ENCODE results near the gene DHCR24. TPM values are rescaled to one million over a fixed set of nuclear protein-coding genes. Genes with fewer than 3 reads are reported as not detected.
"Not testable (repeated sequence)": the region's sequence is repeated elsewhere in the genome, so short reads cannot be mapped to it uniquely, and the experiment has no call there.

The DHCR24 gene
- total and polyA plus RNA-seq, 2 donors (not counting 1 experiment from before 2014, with no cell fraction given) = 5.2 to 13.3 TPM

DNA sequence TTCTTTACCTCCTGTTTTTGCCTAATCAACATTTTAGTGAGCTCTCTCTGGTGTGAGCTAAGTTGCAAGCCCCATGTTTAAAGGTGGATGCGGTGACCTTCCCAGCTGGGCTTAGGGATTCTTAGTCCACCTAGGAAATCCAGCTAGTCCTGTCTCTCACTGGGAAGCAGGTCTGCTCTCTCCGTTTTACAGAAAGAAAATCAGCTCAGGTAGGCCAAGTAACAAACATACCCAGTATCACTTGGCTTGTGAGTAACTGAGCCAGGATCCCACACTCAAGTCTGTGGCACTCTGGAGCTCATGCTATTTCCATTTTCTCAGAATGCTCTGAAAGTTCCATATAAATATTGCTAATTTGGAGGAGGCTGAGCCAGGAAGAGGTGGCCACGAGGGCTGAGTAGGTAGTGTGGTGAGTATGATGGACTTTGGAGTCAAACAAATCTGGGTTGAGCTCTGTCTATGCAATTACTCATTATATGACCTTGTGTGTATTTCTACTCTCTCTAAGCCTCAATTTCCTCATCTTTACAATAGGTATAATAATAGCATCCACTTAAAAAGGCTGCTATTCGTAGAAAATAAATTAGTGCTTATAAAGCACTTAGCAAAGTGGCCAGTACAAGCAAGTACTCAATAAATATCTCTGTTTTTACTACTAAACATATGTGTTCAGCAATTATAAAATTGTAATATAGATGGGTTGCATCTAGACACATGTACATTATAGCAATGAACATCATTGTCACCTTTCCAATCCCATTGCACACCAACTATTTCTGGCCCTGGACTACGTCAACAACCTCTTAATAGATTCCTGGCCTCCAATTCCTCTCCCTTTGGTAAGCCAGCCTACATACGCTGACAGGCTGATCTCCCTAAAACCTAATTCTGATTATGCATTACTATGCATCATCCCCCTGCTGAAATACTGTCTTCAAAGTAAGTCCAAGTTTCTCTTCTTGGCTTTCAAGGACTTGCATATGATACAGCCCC lies 32.7 kb upstream of the DHCR24 start:
- no peak overlapping the region for H3K27ac ChIP-seq (ENCODE audit: low read length in 2 of 2)
- H3K4me1 Mint-ChIP-seq = no peaks in the 10 kb centered on the region
- TF ChIP-seq, protein P1, sequence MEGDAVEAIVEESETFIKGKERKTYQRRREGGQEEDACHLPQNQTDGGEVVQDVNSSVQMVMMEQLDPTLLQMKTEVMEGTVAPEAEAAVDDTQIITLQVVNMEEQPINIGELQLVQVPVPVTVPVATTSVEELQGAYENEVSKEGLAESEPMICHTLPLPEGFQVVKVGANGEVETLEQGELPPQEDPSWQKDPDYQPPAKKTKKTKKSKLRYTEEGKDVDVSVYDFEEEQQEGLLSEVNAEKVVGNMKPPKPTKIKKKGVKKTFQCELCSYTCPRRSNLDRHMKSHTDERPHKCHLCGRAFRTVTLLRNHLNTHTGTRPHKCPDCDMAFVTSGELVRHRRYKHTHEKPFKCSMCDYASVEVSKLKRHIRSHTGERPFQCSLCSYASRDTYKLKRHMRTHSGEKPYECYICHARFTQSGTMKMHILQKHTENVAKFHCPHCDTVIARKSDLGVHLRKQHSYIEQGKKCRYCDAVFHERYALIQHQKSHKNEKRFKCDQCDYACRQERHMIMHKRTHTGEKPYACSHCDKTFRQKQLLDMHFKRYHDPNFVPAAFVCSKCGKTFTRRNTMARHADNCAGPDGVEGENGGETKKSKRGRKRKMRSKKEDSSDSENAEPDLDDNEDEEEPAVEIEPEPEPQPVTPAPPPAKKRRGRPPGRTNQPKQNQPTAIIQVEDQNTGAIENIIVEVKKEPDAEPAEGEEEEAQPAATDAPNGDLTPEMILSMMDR (IDR thresholded peaks at IDR 0.05) = no peak
- no peak for TF ChIP-seq EZH2 (IDR thresholded peaks at IDR 0.05; ENCODE audit: borderline replicate concordance, insufficient read depth, low read depth, low read length, poor library complexity, severe bottlenecking)
- peaks cover 0 to 3% (median 0%) of the 10 kb centered on the region in 4 experiments for H3K27me3 ChIP-seq (replicated peaks in 1 of 4; ENCODE audit: control extremely low read depth in 1 of 4, control insufficient read depth in 3 of 4, insufficient read depth in 4 of 4, low read length in 3 of 4)
- H3K9me3 Mint-ChIP-seq (ENCODE audit: insufficient read depth) = no peaks in the 10 kb centered on the region
- ATAC-seq (ENCODE audit: low read depth) (no peak), DNase-seq (no peak)
- intact Hi-C loops (cut with micrococcal nuclease) = no loop called here
- no peak overlapping the region for H3K27ac Mint-ChIP-seq
- H3K79me2 ChIP-seq (ENCODE audit: control insufficient read depth, insufficient read depth, low read length) = no peaks in the 10 kb centered on the region
- H3K4me3 ChIP-seq (ENCODE audit: control extremely low read depth in 1 of 5, extremely low read depth in 1 of 5, insufficient read depth in 1 of 5, low read depth in 2 of 5, low read length in 4 of 5) = no peak overlapping the region
- 86% methylated on average over 4 of the region's 6 CpGs for WGBS (ENCODE audit: insufficient coverage)
- H3K4me2 ChIP-seq (replicated peaks; ENCODE audit: low read depth, low read length, poor library complexity, severe bottlenecking) = no peak overlapping the region
- H4K20me1 ChIP-seq (ENCODE audit: control insufficient read depth, insufficient read depth, low read length, poor library complexity, severe bottlenecking) = no peaks in the 10 kb centered on the region
- H3K27me3 Mint-ChIP-seq = peaks cover 21% of the 10 kb centered on the region
- no peak overlapping the region for H3K4me3 Mint-ChIP-seq
- no peak overlapping the region for H3K9ac ChIP-seq (ENCODE audit: low read length)
- POLR2A ChIA-PET = no interaction called here
- no peaks in the 10 kb centered on the region for H3K9me3 ChIP-seq (ENCODE audit: control extremely low read depth in 1 of 3, control insufficient read depth in 2 of 3, insufficient read depth in 1 of 3, low read length in 2 of 3)
- CTCF ChIA-PET = no interaction called here
- H3K4me1 ChIP-seq (ENCODE audit: control insufficient read depth in 2 of 2, insufficient read depth in 2 of 2, low read length in 2 of 2) = no peaks in the 10 kb centered on the region
- H3K36me3 ChIP-seq (replicated peaks in 1 of 2; ENCODE audit: control extremely low read depth in 1 of 2, control insufficient read depth in 1 of 2, extremely low read depth in 1 of 2, insufficient read depth in 2 of 2, low read length in 1 of 2) = no peaks in the 10 kb centered on the region
- H2AFZ ChIP-seq (ENCODE audit: insufficient read depth, low read depth, low read length, poor library complexity, severe bottlenecking) = no peak overlapping the region

DNA sequence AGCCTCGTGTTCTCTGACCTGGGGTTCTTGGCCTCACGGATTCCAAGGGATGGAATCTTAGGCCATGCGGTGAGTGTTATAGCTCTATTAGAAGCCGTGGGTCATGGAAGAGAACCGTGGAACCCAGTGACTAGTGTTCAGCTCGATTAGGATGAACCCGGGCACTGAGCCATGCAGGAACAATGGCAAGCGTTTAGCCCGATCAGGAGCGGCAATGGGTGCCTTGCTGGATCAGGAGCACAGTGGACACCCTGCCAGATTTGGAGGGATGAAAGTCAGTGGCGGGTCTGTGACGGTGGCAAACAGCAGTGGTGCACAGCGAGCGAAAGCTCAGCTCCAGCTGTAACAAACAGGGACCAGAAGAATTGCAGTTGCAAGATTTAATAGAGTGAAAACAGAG lies 24.1 kb upstream of the DHCR24 start:
- H3K79me2 ChIP-seq (ENCODE audit: control insufficient read depth, insufficient read depth, low read length); H3K4me1 Mint-ChIP-seq; H3K9ac ChIP-seq (ENCODE audit: low read length); H3K4me1 ChIP-seq (ENCODE audit: control insufficient read depth in 2 of 2, insufficient read depth in 2 of 2, low read length in 2 of 2); DNase-seq; H3K36me3 ChIP-seq (replicated peaks in 1 of 2; ENCODE audit: control extremely low read depth in 1 of 2, control insufficient read depth in 1 of 2, extremely low read depth in 1 of 2, insufficient read depth in 2 of 2, low read length in 1 of 2); H3K9me3 Mint-ChIP-seq (ENCODE audit: insufficient read depth); H3K4me2 ChIP-seq (replicated peaks; ENCODE audit: low read depth, low read length, poor library complexity, severe bottlenecking); intact Hi-C loops (cut with micrococcal nuclease); H2AFZ ChIP-seq (ENCODE audit: insufficient read depth, low read depth, low read length, poor library complexity, severe bottlenecking); H3K27me3 Mint-ChIP-seq; H3K27me3 ChIP-seq (replicated peaks in 1 of 4; ENCODE audit: control extremely low read depth in 1 of 4, control insufficient read depth in 3 of 4, insufficient read depth in 4 of 4, low read length in 3 of 4); POLR2A ChIA-PET; H3K27ac Mint-ChIP-seq; CTCF ChIA-PET; H3K9me3 ChIP-seq (ENCODE audit: control extremely low read depth in 1 of 3, control insufficient read depth in 2 of 3, insufficient read depth in 1 of 3, low read length in 2 of 3); H3K4me3 Mint-ChIP-seq; H4K20me1 ChIP-seq (ENCODE audit: control insufficient read depth, insufficient read depth, low read length, poor library complexity, severe bottlenecking); ATAC-seq (ENCODE audit: low read depth); H3K4me3 ChIP-seq (ENCODE audit: control extremely low read depth in 1 of 5, extremely low read depth in 1 of 5, insufficient read depth in 1 of 5, low read depth in 2 of 5, low read length in 4 of 5); H3K27ac ChIP-seq (ENCODE audit: low read length in 2 of 2): not testable (repeated sequence)
- WGBS (ENCODE audit: insufficient coverage) = 92% methylated on average over 11 of the region's 14 CpGs
